DOHH2 (cell line): ENCODE measurements around the gene P2RX7.

Experiments
- H3F3A ChIP-seq: fragments of 200-600 bp; sonication (generic), shearing (Covaris generic); 2 replicates; pipeline ENCODE4 v1.6.0; 2016; ENCODE audit warnings: antibody characterized with exemption, mild to moderate bottlenecking; ENCODE audit not compliant: control insufficient read depth, insufficient read depth
- H3K27ac ChIP-seq: fragments of 200-600 bp; sonication (generic); 2 replicates; pipeline ENCODE4 v1.5.1; 2014; ENCODE audit warnings: low read depth, mild to moderate bottlenecking, low read length, moderate library complexity
- H3K27me3 ChIP-seq: fragments of 200-600 bp; sonication (generic); 2 replicates; pipeline ENCODE4 v1.6.1; 2014; ENCODE audit warnings: mild to moderate bottlenecking, low read length, mixed read lengths; ENCODE audit not compliant: control insufficient read depth
- H3K36me3 ChIP-seq: fragments of 200-600 bp; sonication (generic); 2 replicates; pipeline ENCODE4 v1.6.1; 2014; ENCODE audit warnings: mild to moderate bottlenecking, low read length, moderate library complexity, mixed read lengths; ENCODE audit not compliant: control insufficient read depth
- H3K4me1 ChIP-seq: fragments of 200-600 bp; sonication (generic); 2 replicates; pipeline ENCODE4 v1.6.1; 2014; ENCODE audit warnings: mild to moderate bottlenecking, low read length, mixed read lengths; ENCODE audit not compliant: control insufficient read depth
- H3K4me2 ChIP-seq: fragments of 200-600 bp; sonication (generic); 2 replicates; pipeline ENCODE4 v1.6.0; 2014; ENCODE audit warnings: mild to moderate bottlenecking, low read length, moderate library complexity
- H3K4me3 ChIP-seq: fragments of 200-600 bp; sonication (generic); 2 replicates; pipeline ENCODE4 v1.5.1; 2014; ENCODE audit warnings: mild to moderate bottlenecking, low read length, mixed read lengths
- H3K79me2 ChIP-seq: fragments of 200-600 bp; sonication (generic); 2 replicates; pipeline ENCODE4 v1.6.1; 2014; ENCODE audit warnings: mild to moderate bottlenecking, low read length, mixed read lengths; ENCODE audit not compliant: control insufficient read depth
- H3K9me2 ChIP-seq: fragments of 200-600 bp; sonication (generic); replicated peaks from 2 replicates; pipeline ENCODE4 v1.6.1; 2014; ENCODE audit warnings: mild to moderate bottlenecking, low read length, mixed read lengths; ENCODE audit not compliant: control insufficient read depth
- H3K9me3 ChIP-seq: fragments of 200-600 bp; sonication (generic); 2 replicates; pipeline ENCODE4 v1.6.1; 2014; ENCODE audit warnings: antibody characterized with exemption, low read length, mixed read lengths; ENCODE audit not compliant: control insufficient read depth, insufficient read depth
- H4K20me1 ChIP-seq: fragments of 200-600 bp; sonication (generic); 2 replicates; pipeline ENCODE4 v1.6.0; 2014; ENCODE audit warnings: low read depth, mild to moderate bottlenecking, antibody characterized with exemption, low read length, moderate library complexity; ENCODE audit not compliant: control insufficient read depth, insufficient read depth
- CTCF ChIP-seq: fragments of 200-600 bp; sonication (generic); IDR thresholded peaks from one replicate; pipeline ENCODE4 v1.5.1; 2014; ENCODE audit warnings: antibody characterized with exemption, mild to moderate bottlenecking, low read depth, low read length; ENCODE audit not compliant: poor library complexity, severe bottlenecking
- EZH2phosphoT487 ChIP-seq: fragments of 200-600 bp; sonication (generic); IDR thresholded peaks from 2 replicates; pipeline ENCODE4 v1.6.1; 2017; ENCODE audit warnings: borderline replicate concordance, mild to moderate bottlenecking, antibody characterized with exemption, low read length, moderate library complexity, mixed read lengths

P2RX7 gene

GRCh38 chr12:121133838-121134237, 1.2 kb downstream of the P2RX7 start:
- H3K27me3 ChIP-seq: peaks cover 15% of the 10 kb centered on the region
- TF ChIP-seq EZH2phosphoT487: no peak
- TF ChIP-seq CTCF: no peak
- no peak overlapping the region for H3K4me3 ChIP-seq
- H3K4me1 ChIP-seq: peaks cover 27% of the 10 kb centered on the region
- H3K4me2 ChIP-seq: no peak overlapping the region
- H3K9me2 ChIP-seq: no peaks in the 10 kb centered on the region
- no peaks in the 10 kb centered on the region for H3K36me3 ChIP-seq
- peaks cover 16% of the 10 kb centered on the region for H3K9me3 ChIP-seq
- H4K20me1 ChIP-seq: no peaks in the 10 kb centered on the region
- no peaks in the 10 kb centered on the region; the same call in 1 of the 2 replicates for H3F3A ChIP-seq
- no peak overlapping the region for H3K27ac ChIP-seq
- no peaks in the 10 kb centered on the region for H3K79me2 ChIP-seq

GRCh38 chr12:121135320-121135719, 2.6 kb downstream of the P2RX7 start:
- peaks cover 15% of the 10 kb centered on the region for H3K27me3 ChIP-seq
- no peaks in the 10 kb centered on the region for H3K9me2 ChIP-seq
- H4K20me1 ChIP-seq: no peaks in the 10 kb centered on the region
- TF ChIP-seq CTCF: no peak
- no peak for TF ChIP-seq EZH2phosphoT487
- no peak overlapping the region for H3K4me2 ChIP-seq
- H3K9me3 ChIP-seq: peaks cover 12% of the 10 kb centered on the region; the same call in 1 of the 2 replicates
- peaks cover 17% of the 10 kb centered on the region for H3K4me1 ChIP-seq
- no peak overlapping the region for H3K4me3 ChIP-seq
- H3K36me3 ChIP-seq: no peaks in the 10 kb centered on the region
- H3K79me2 ChIP-seq: no peaks in the 10 kb centered on the region
- no peak overlapping the region for H3K27ac ChIP-seq
- H3F3A ChIP-seq: no peaks in the 10 kb centered on the region; the same call in 1 of the 2 replicates

- H4K20me1 ChIP-seq: no peaks in the 10 kb centered on the region
- H3K9me3 ChIP-seq: peaks cover 12% of the 10 kb centered on the region; the same call in 1 of the 2 replicates
- no peaks in the 10 kb centered on the region for H3K36me3 ChIP-seq
- no peak overlapping the region for H3K4me2 ChIP-seq
- peaks cover 17% of the 10 kb centered on the region for H3K4me1 ChIP-seq
- H3K27me3 ChIP-seq: peaks cover 9% of the 10 kb centered on the region
- H3K9me2 ChIP-seq: no peaks in the 10 kb centered on the region
- H3K27ac ChIP-seq: no peak overlapping the region
- H3F3A ChIP-seq: no peaks in the 10 kb centered on the region
- TF ChIP-seq CTCF (no peak), EZH2phosphoT487 (no peak)
- H3K4me3 ChIP-seq: no peak overlapping the region
- H3K79me2 ChIP-seq: no peaks in the 10 kb centered on the region
Observed at GRCh38 chr12:121137512-121137911, 4.8 kb downstream of the P2RX7 start.
